HG03439 (cell line): ENCODE results near the gene PLCB3.
A peak's percentile ranks its signal among the peaks of the same experiment; 100 is the strongest.

Source experiments
- ATAC-seq: cut with Tn5 transposase; IDR thresholded peaks from one replicate; pipeline ENCODE4 v1.9.1; 2021; ENCODE audit warnings: mild to moderate bottlenecking, moderate library complexity; ENCODE audit not compliant: unreplicated experiment

PLCB3 gene

GRCh38 chr11:64265176-64266160, 14.1 kb downstream of the PLCB3 start:
- no peak for ATAC-seq

- no peak for ATAC-seq
Measured at GRCh38 chr11:64266339-64266738, 15.0 kb downstream of the PLCB3 start.

- ATAC-seq: no peak
Measured at GRCh38 chr11:64267207-64267945, 16.0 kb downstream of the PLCB3 start.

GRCh38 chr11:64268025-64268892, 16.9 kb downstream of the PLCB3 start:
- ATAC-seq: no peak

- ATAC-seq: peak; percentile 13
Measured at GRCh38 chr11:64268893-64269539, 17.7 kb downstream of the PLCB3 start.

- peak; percentile 62 for ATAC-seq
Measured at GRCh38 chr11:64269540-64270220, 18.4 kb downstream of the PLCB3 start.

- no peak for ATAC-seq
Measured at GRCh38 chr11:64275031-64275800, 23.9 kb downstream of the PLCB3 start.

GRCh38 chr11:64275841-64276240, 24.5 kb downstream of the PLCB3 start:
- no peak for ATAC-seq

GRCh38 chr11:64276653-64277431, 25.5 kb downstream of the PLCB3 start:
- ATAC-seq: no peak

- ATAC-seq: no peak
Measured at GRCh38 chr11:64278576-64279190, 27.4 kb downstream of the PLCB3 start.

GRCh38 chr11:64281957-64282770, 30.8 kb downstream of the PLCB3 start:
- no peak for ATAC-seq

GRCh38 chr11:64283092-64283491, 31.8 kb downstream of the PLCB3 start:
- no peak for ATAC-seq

- peak; percentile 60 for ATAC-seq
Measured at GRCh38 chr11:64284048-64284961, 33.0 kb downstream of the PLCB3 start, which contains the start of gene BAD. TSS of gene BAD (minus strand) at chr11:64284665. CDS start at chr11:64284368, 297 bp downstream.

GRCh38 chr11:64284962-64285884, 33.9 kb downstream of the PLCB3 start, which contains the start of gene GPR137:
TSS of gene GPR137 (plus strand) at chr11:64285848. CDS start at chr11:64286525, 677 bp downstream.
- ATAC-seq: peak; percentile 56
